Activated naive CD8-positive, alpha-beta T cell treated with anti-CD3 and anti-CD28 coated beads, Interleukin-2, amount 10 ng/mL, durations not matched to agents 7 days and 5 days (primary cell): Measurements from ENCODE around the gene SFRP5. TPM values are rescaled to one million over a fixed set of nuclear protein-coding genes. Genes with fewer than 3 reads are reported as not detected.
A peak's percentile ranks its signal among the peaks of the same experiment; 100 is the strongest.

Source experiments
- ATAC-seq: fragments of 150-1000 bp; cut with Tn5 transposase; one replicate; pipeline ENCODE4 v1.10.0; 2021; ENCODE audit warnings: low read depth, moderate library complexity
- POLR2A ChIA-PET: fragments of 350-600 bp; sonication (Branson Sonifier 250); formaldehyde crosslinking; loops from one replicate; lab custom pipeline; 2021; ENCODE audit warnings: antibody characterized with exemption; lab: Charles Lee
- DNase-seq: peaks from one replicate; pipeline ENCODE4 v3.0.0; 2021
- H3K27ac Mint-ChIP-seq: one replicate; pipeline ENCODE4 v1.8.0; 2022; ENCODE audit warnings: mild to moderate bottlenecking, mixed read lengths
- H3K27me3 Mint-ChIP-seq: one replicate; pipeline ENCODE4 v1.8.0; 2022; ENCODE audit warnings: mild to moderate bottlenecking, moderate library complexity, mixed read lengths
- H3K36me3 Mint-ChIP-seq: one replicate; pipeline ENCODE4 v1.8.0; 2021; ENCODE audit warnings: mild to moderate bottlenecking, mixed read lengths
- H3K4me1 Mint-ChIP-seq: one replicate; pipeline ENCODE4 v1.8.0; 2021; ENCODE audit warnings: mixed read lengths
- H3K4me3 Mint-ChIP-seq: one replicate; pipeline ENCODE4 v1.8.0; 2022; ENCODE audit warnings: mild to moderate bottlenecking, moderate library complexity, mixed read lengths
- H3K9me3 Mint-ChIP-seq: one replicate; pipeline ENCODE4 v1.8.0; 2021; ENCODE audit warnings: mixed read lengths
- total RNA-seq, 2 experiments: library from RNA; stranded (reverse); gene quantifications; one replicate each; pipeline ENCODE4 v1.2.3, GENCODE V29; 2021

The SFRP5 gene
- total RNA-seq, 2 experiments from 2014 or later: 0.22 to 0.23 TPM

- Mint-ChIP-seq H3K4me3 (no peak overlapping the region), H3K36me3 (peaks cover 3% of the 10 kb centered on the region), H3K27ac (no peak overlapping the region), H3K27me3 (peaks cover 2% of the 10 kb centered on the region), H3K4me1 (peaks cover 20% of the 10 kb centered on the region), H3K9me3 (no peaks in the 10 kb centered on the region)
- DNase-seq (no peak), ATAC-seq (no peak)
- POLR2A ChIA-PET: no interaction called here
Measured at GRCh38 chr10:97733256-97733655, 38.5 kb downstream of the SFRP5 start.

- no peak overlapping the region for H3K4me3 Mint-ChIP-seq
- H3K36me3 Mint-ChIP-seq: peaks cover 3% of the 10 kb centered on the region
- POLR2A ChIA-PET: no interaction called here
Measured at GRCh38 chr10:97732052-97732359, 39.8 kb downstream of the SFRP5 start.

GRCh38 chr10:97731346-97732051 lies 40.3 kb downstream of the SFRP5 start:
- Mint-ChIP-seq H3K36me3 (peaks cover 2% of the 10 kb centered on the region), H3K27me3 (peaks cover 7% of the 10 kb centered on the region), H3K4me3 (no peak overlapping the region), H3K27ac (no peak overlapping the region), H3K9me3 (no peaks in the 10 kb centered on the region), H3K4me1 (peaks cover 7% of the 10 kb centered on the region)
- ATAC-seq (no peak), DNase-seq (no peak)
- POLR2A ChIA-PET: no interaction called here

More at GRCh38 chr10:97732052-97732359, 39.8 kb downstream of the SFRP5 start:
- ATAC-seq: no peak
- Mint-ChIP-seq H3K27ac (no peak overlapping the region), H3K4me1 (peaks cover 12% of the 10 kb centered on the region), H3K9me3 (no peaks in the 10 kb centered on the region), H3K27me3 (peaks cover 4% of the 10 kb centered on the region)
- DNase-seq: no peak

GRCh38 chr10:97729014-97729413 lies 42.8 kb downstream of the SFRP5 start:
- Mint-ChIP-seq H3K27me3 (peaks cover 20% of the 10 kb centered on the region), H3K4me1 (peaks cover 1% of the 10 kb centered on the region), H3K4me3 (no peak overlapping the region), H3K27ac (no peak overlapping the region), H3K9me3 (no peaks in the 10 kb centered on the region), H3K36me3 (no peaks in the 10 kb centered on the region)
- POLR2A ChIA-PET: no interaction called here
- DNase-seq (no peak), ATAC-seq (no peak)

- Mint-ChIP-seq H3K27me3 (peaks cover 20% of the 10 kb centered on the region), H3K27ac (no peak overlapping the region), H3K36me3 (no peaks in the 10 kb centered on the region), H3K4me3 (no peak overlapping the region), H3K4me1 (peaks cover 1% of the 10 kb centered on the region), H3K9me3 (no peaks in the 10 kb centered on the region)
- DNase-seq (no peak), ATAC-seq (no peak)
- POLR2A ChIA-PET: interaction anchor here (0.6 to 1.4 kb wide), 3 partner anchors 10 to 22 kb away, joined by 3 to 4 read pairs (median 4); no protein-coding TSS in a partner anchor
Measured at GRCh38 chr10:97726636-97727178, 45.1 kb downstream of the SFRP5 start.

GRCh38 chr10:97724341-97724941 lies 47.4 kb downstream of the SFRP5 start:
- H3K4me1 Mint-ChIP-seq: peaks cover 1% of the 10 kb centered on the region
- no peaks in the 10 kb centered on the region for H3K9me3 Mint-ChIP-seq
- H3K36me3 Mint-ChIP-seq: no peaks in the 10 kb centered on the region
- DNase-seq (no peak), ATAC-seq (no peak)
- no peak overlapping the region for H3K4me3 Mint-ChIP-seq
- no peak overlapping the region for H3K27ac Mint-ChIP-seq
- peaks cover 20% of the 10 kb centered on the region for H3K27me3 Mint-ChIP-seq
- POLR2A ChIA-PET: no interaction called here

- POLR2A ChIA-PET: no interaction called here
- H3K27ac Mint-ChIP-seq: no peak overlapping the region
- DNase-seq: no peak
Measured at GRCh38 chr10:97723001-97723400, 48.8 kb downstream of the SFRP5 start.

GRCh38 chr10:97721871-97722780 lies 49.7 kb downstream of the SFRP5 start:
- ATAC-seq (no peak), DNase-seq (no peak)
- H3K4me3 Mint-ChIP-seq: no peak overlapping the region
- no peaks in the 10 kb centered on the region for H3K9me3 Mint-ChIP-seq
- no peaks in the 10 kb centered on the region for H3K4me1 Mint-ChIP-seq
- H3K36me3 Mint-ChIP-seq: no peaks in the 10 kb centered on the region
- POLR2A ChIA-PET: interaction anchor here (0.6 kb wide), 1 partner anchor 185 kb away, joined by 3 read pairs; no protein-coding TSS in a partner anchor
- no peak overlapping the region for H3K27ac Mint-ChIP-seq
- H3K27me3 Mint-ChIP-seq: peaks cover 16% of the 10 kb centered on the region

More at GRCh38 chr10:97723001-97723400, 48.8 kb downstream of the SFRP5 start:
- no peaks in the 10 kb centered on the region for H3K36me3 Mint-ChIP-seq
- no peak overlapping the region for H3K4me3 Mint-ChIP-seq
- ATAC-seq: no peak
- no peaks in the 10 kb centered on the region for H3K9me3 Mint-ChIP-seq
- peaks cover 19% of the 10 kb centered on the region for H3K27me3 Mint-ChIP-seq
- no peaks in the 10 kb centered on the region for H3K4me1 Mint-ChIP-seq

- no peaks in the 10 kb centered on the region for H3K9me3 Mint-ChIP-seq
- H3K4me1 Mint-ChIP-seq: no peaks in the 10 kb centered on the region
- no peak overlapping the region for H3K27ac Mint-ChIP-seq
- ATAC-seq (no peak), DNase-seq (no peak)
- H3K36me3 Mint-ChIP-seq: no peaks in the 10 kb centered on the region
- no peak overlapping the region for H3K4me3 Mint-ChIP-seq
- peaks cover 12% of the 10 kb centered on the region for H3K27me3 Mint-ChIP-seq
- POLR2A ChIA-PET: no interaction called here
Measured at GRCh38 chr10:97719602-97720001, 52.2 kb downstream of the SFRP5 start.

- H3K4me3 Mint-ChIP-seq: no peak overlapping the region
- H3K27me3 Mint-ChIP-seq: peaks cover 15% of the 10 kb centered on the region
- no peak for ATAC-seq
- no peaks in the 10 kb centered on the region for H3K9me3 Mint-ChIP-seq
- no peaks in the 10 kb centered on the region for H3K36me3 Mint-ChIP-seq
- POLR2A ChIA-PET: no interaction called here
- no peak for DNase-seq
- peaks cover 3% of the 10 kb centered on the region for H3K4me1 Mint-ChIP-seq
- no peak overlapping the region for H3K27ac Mint-ChIP-seq
Measured at GRCh38 chr10:97718659-97719142, 53.1 kb downstream of the SFRP5 start.

GRCh38 chr10:97718178-97718577 lies 53.6 kb downstream of the SFRP5 start:
- no peak overlapping the region for H3K27ac Mint-ChIP-seq
- POLR2A ChIA-PET: no interaction called here
- no peak overlapping the region for H3K4me3 Mint-ChIP-seq
- peaks cover 3% of the 10 kb centered on the region for H3K4me1 Mint-ChIP-seq
- ATAC-seq (no peak), DNase-seq (no peak)
- peaks cover 15% of the 10 kb centered on the region for H3K27me3 Mint-ChIP-seq
- no peaks in the 10 kb centered on the region for H3K36me3 Mint-ChIP-seq
- H3K9me3 Mint-ChIP-seq: no peaks in the 10 kb centered on the region

GRCh38 chr10:97717627-97718026 lies 54.2 kb downstream of the SFRP5 start:
- Mint-ChIP-seq H3K9me3 (no peaks in the 10 kb centered on the region), H3K4me1 (peaks cover 8% of the 10 kb centered on the region), H3K4me3 (no peak overlapping the region), H3K27me3 (peaks cover 21% of the 10 kb centered on the region), H3K27ac (peak overlapping the region; percentile 38), H3K36me3 (no peaks in the 10 kb centered on the region)
- ATAC-seq: no peak
- POLR2A ChIA-PET: interaction anchor here (0.8 kb wide), 1 partner anchor 19 kb away, joined by 3 read pairs; the partner anchor contains the start of gene ZFYVE27
- no peak for DNase-seq
